Measurements from ENCODE around the gene AK9.

GRCh38 chr6:109506314-109506713 is 184.7 kb downstream of the AK9 start:
- TF ChIP-seq RAD21 (IDR thresholded peaks at IDR 0.05; ENCODE audit: low read depth) (no peak), CTCF (IDR thresholded peaks at IDR 0.05 in 2 of 3, conservative IDR thresholded peaks at IDR 0.05 in 1 of 3; ENCODE audit: borderline replicate concordance in 1 of 3, insufficient read depth in 1 of 3, low read depth in 2 of 3, low read length in 2 of 3) (no peak), ELF1 (IDR thresholded peaks at IDR 0.05; ENCODE audit: borderline replicate concordance, low read depth) (no peak), FOSL1 (IDR thresholded peaks at IDR 0.05; ENCODE audit: low read depth) (no peak)
